Suprapubic skin (tissue), 4 donors: ENCODE data around the gene ERC2.
"Not testable (repeated sequence)": the region's sequence is repeated elsewhere in the genome, so short reads cannot be mapped to it uniquely, and the experiment has no call there.

Source experiments
- EP300 ChIP-seq: sonication (generic); formaldehyde crosslinking; IDR thresholded peaks from one replicate; pipeline ENCODE4 v1.6.1; 2017; ENCODE audit warnings: antibody characterized with exemption
- POLR2A ChIP-seq, 2 donors: fragments of 450-650 bp; IDR thresholded peaks; one replicate each; pipeline ENCODE4 v1.6.1; 2017; ENCODE audit warnings: antibody characterized with exemption in 2 of 2, mild to moderate bottlenecking in 2 of 2, moderate library complexity in 2 of 2
- POLR2AphosphoS5 ChIP-seq, 3 donors: sonication (generic); formaldehyde crosslinking; IDR thresholded peaks; one replicate each; pipeline ENCODE4 v1.6.1; 2017; ENCODE audit warnings: antibody characterized with exemption in 3 of 3
- TF ChIP-seq, protein P1 (sequence below), 2 donors: fragments of 200-600 bp in 1 of 2; fragments of 450-650 bp in 1 of 2; sonication (generic) in 1 of 2; IDR thresholded peaks; one replicate each; pipeline ENCODE4 v1.5.1; 2016 to 2019; ENCODE audit warnings: antibody characterized with exemption in 2 of 2, mild to moderate bottlenecking in 1 of 2, moderate library complexity in 1 of 2

DNA sequence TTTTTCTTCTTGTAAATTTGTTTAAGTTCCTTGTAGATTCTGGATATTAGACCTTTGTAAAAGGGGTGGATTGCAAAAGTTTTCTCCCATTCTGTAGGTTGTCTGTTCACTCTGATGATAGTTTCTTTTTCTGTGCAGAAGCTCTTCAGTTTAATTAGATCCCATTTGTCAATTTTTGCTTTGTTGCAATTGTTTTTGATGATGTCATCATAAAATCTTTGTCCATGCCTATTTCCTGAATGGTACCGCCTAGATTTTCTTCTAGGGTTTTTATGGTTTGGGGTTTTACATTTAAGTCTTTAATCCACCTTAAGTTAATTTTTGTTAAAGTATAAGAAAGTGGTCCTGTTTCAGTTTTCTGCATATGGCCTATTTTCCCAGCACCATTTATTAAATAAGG lies 401.9 kb downstream of the ERC2 start:
- TF ChIP-seq, protein P1, sequence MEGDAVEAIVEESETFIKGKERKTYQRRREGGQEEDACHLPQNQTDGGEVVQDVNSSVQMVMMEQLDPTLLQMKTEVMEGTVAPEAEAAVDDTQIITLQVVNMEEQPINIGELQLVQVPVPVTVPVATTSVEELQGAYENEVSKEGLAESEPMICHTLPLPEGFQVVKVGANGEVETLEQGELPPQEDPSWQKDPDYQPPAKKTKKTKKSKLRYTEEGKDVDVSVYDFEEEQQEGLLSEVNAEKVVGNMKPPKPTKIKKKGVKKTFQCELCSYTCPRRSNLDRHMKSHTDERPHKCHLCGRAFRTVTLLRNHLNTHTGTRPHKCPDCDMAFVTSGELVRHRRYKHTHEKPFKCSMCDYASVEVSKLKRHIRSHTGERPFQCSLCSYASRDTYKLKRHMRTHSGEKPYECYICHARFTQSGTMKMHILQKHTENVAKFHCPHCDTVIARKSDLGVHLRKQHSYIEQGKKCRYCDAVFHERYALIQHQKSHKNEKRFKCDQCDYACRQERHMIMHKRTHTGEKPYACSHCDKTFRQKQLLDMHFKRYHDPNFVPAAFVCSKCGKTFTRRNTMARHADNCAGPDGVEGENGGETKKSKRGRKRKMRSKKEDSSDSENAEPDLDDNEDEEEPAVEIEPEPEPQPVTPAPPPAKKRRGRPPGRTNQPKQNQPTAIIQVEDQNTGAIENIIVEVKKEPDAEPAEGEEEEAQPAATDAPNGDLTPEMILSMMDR (IDR thresholded peaks at IDR 0.05), result not testable (repeated sequence)
- not testable (repeated sequence) for TF ChIP-seq POLR2A (IDR thresholded peaks at IDR 0.05); EP300; POLR2AphosphoS5 (IDR thresholded peaks at IDR 0.05)
